Activated CD8-positive, alpha-beta T cell treated with anti-CD3 and anti-CD28 coated beads, Interleukin-2, amount 10 ng/mL, durations not matched to agents 7 days and 5 days (primary cell): ENCODE data around the gene ATP8B1. TPM values are rescaled to one million over a fixed set of nuclear protein-coding genes. Genes with fewer than 3 reads are reported as not detected.

Source experiments
- ATAC-seq: fragments of 150-1000 bp; cut with Tn5 transposase; one replicate; pipeline ENCODE4 v1.10.0; 2021; ENCODE audit warnings: moderate library complexity
- CTCF ChIA-PET: fragments of 350-600 bp; sonication (Branson Sonifier 250); formaldehyde crosslinking; loops from one replicate; lab custom pipeline; 2021; ENCODE audit warnings: antibody characterized with exemption; lab: Charles Lee
- POLR2A ChIA-PET: fragments of 350-600 bp; sonication (Branson Sonifier 250); formaldehyde crosslinking; loops from one replicate; lab custom pipeline; 2021; ENCODE audit warnings: antibody characterized with exemption; lab: Charles Lee
- DNase-seq: peaks from one replicate; pipeline ENCODE4 v3.0.0-alpha.2; 2020
- H3K27ac Mint-ChIP-seq: one replicate; pipeline ENCODE4 v1.8.0; 2021; ENCODE audit warnings: mild to moderate bottlenecking, mixed read lengths
- H3K27me3 Mint-ChIP-seq: one replicate; pipeline ENCODE4 v1.8.0; 2021; ENCODE audit warnings: low read depth, mixed read lengths
- H3K36me3 Mint-ChIP-seq: one replicate; pipeline ENCODE4 v1.8.0; 2021; ENCODE audit warnings: low read depth, mixed read lengths
- H3K4me1 Mint-ChIP-seq: one replicate; pipeline ENCODE4 v1.8.0; 2021; ENCODE audit warnings: low read depth, mixed read lengths
- H3K4me3 Mint-ChIP-seq: one replicate; pipeline ENCODE4 v1.8.0; 2021; ENCODE audit warnings: mild to moderate bottlenecking, mixed read lengths
- H3K9me3 Mint-ChIP-seq: one replicate; pipeline ENCODE4 v1.8.0; 2022; ENCODE audit warnings: mixed read lengths; ENCODE audit not compliant: insufficient read depth
- total RNA-seq, 2 experiments: library from RNA; stranded (reverse); gene quantifications; one replicate each; pipeline ENCODE4 v1.2.3, GENCODE V29; 2021

Gene ATP8B1
- total RNA-seq, 2 experiments from 2014 or later = 0.16 TPM; not detected in 1

DNA sequence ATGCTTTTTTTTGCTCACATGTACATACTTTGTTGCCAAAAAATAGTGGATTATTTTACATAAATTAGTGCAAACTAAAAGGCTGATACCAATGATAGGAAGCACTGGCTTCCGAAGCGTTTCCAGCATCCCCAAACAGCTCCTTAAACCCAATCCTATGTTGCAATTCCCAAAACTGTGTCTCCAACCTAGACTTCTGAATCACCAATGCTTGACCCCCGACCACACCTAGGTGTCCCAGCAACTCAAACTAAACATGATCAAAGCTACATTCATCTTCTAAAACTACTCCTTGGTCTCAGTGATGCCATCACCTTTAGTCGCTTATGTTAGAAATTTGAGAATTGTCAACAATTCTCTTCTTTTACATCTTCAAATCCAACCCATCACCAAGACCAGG is 13.4 kb downstream of the ATP8B1 start:
- H3K36me3 Mint-ChIP-seq = no peaks in the 10 kb centered on the region
- no peaks in the 10 kb centered on the region for H3K4me1 Mint-ChIP-seq
- H3K27ac Mint-ChIP-seq = no peak overlapping the region
- ChIA-PET CTCF (no interaction called here), POLR2A (no interaction called here)
- ATAC-seq (no peak), DNase-seq (no peak)
- H3K9me3 Mint-ChIP-seq = no peaks in the 10 kb centered on the region
- no peak overlapping the region for H3K4me3 Mint-ChIP-seq
- H3K27me3 Mint-ChIP-seq = peaks cover 14% of the 10 kb centered on the region

DNA sequence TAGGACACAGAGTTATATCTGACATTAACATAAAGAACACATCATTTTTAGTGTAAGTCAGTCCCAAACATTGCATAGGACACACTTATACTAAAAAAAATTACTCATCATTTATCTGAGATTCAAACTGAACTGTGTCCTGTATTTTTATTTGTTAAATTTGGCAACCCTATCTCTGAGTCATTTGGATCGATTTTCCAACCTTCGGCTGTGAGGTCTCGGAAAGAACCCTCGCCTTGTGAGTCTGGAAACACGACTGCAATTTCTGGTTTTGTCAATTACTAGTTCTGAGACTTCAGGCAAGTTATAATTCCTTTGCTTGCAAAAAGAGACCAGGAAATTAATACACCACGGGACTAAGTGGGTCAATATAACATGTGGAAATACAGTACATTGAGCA is 14.0 kb downstream of the ATP8B1 start:
- POLR2A ChIA-PET = no interaction called here
- Mint-ChIP-seq H3K27ac (no peak overlapping the region), H3K4me1 (no peaks in the 10 kb centered on the region), H3K4me3 (no peak overlapping the region), H3K36me3 (no peaks in the 10 kb centered on the region), H3K27me3 (peaks cover 14% of the 10 kb centered on the region), H3K9me3 (no peaks in the 10 kb centered on the region)
- DNase-seq (no peak), ATAC-seq (no peak)
- CTCF ChIA-PET = no interaction called here

DNA sequence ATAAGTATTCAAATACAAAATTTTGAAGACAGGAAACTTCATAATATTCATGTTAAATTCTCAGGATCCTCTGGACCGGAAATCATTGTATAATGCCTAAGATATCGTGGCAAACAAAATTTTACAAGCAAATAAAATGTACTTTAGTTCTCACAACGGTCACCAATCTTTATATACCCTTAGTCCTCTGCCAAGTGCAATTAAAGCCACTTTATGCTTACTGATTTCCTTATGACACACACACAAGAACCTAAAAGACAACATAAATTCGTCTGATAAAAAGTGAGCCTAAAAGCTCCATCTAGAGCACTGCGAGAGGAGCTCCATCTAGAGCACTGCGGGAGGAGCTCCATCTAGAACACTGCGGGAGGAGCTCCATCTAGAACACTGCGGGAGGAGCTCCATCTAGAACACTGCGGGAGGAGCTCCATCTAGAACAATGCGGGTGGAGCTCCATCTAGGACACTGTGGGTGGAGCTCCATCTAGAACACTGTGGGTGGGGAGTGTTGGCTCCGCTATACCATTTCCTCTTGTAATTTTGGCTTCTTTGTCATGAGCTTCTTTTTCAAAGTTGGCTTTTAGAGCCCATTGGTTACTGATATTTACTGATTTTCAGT is 15.9 kb downstream of the ATP8B1 start:
- no peak for ATAC-seq
- Mint-ChIP-seq H3K36me3 (no peaks in the 10 kb centered on the region), H3K27ac (no peak overlapping the region), H3K27me3 (peaks cover 3% of the 10 kb centered on the region), H3K4me3 (no peak overlapping the region), H3K9me3 (no peaks in the 10 kb centered on the region), H3K4me1 (no peaks in the 10 kb centered on the region)
- POLR2A ChIA-PET = no interaction called here
- DNase-seq = no peak
- CTCF ChIA-PET = no interaction called here

DNA sequence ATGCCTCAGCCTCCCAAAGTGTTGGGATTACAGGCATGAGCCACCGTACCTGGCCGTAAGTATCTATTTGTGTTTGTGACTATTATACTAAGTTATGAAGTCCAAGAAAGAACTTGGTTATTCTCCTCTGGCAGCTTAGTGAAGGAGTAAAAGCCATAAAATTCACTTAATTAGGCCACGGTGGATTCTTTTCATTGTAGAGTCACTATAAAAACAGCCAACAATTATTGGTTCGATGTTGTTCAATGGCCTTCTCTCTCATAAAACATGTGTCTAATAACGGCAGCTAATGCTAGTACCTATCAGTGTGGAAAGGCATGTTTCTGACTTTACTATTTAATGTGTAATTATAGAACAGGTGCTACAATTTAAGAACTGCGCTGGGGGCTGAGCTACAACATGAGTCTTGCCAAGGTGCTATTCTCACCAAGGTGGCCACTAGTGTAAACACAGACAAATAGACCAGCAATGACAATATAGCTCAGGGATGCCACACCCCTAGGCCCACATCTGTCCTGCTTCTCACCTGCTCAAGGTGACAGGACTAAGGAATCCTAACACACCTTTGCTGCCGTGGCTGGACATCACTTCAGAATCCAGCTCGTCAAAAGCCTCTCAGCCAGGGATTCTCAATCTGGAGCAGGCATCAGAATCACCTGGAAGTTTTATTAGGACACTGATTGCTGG is 17.2 kb downstream of the ATP8B1 start:
- Mint-ChIP-seq H3K27ac (no peak overlapping the region), H3K4me1 (peaks cover 3% of the 10 kb centered on the region), H3K27me3 (peaks cover 3% of the 10 kb centered on the region), H3K36me3 (no peaks in the 10 kb centered on the region), H3K9me3 (no peaks in the 10 kb centered on the region), H3K4me3 (no peak overlapping the region)
- CTCF ChIA-PET = no interaction called here
- DNase-seq = no peak
- ATAC-seq = no peak
- POLR2A ChIA-PET = no interaction called here

DNA sequence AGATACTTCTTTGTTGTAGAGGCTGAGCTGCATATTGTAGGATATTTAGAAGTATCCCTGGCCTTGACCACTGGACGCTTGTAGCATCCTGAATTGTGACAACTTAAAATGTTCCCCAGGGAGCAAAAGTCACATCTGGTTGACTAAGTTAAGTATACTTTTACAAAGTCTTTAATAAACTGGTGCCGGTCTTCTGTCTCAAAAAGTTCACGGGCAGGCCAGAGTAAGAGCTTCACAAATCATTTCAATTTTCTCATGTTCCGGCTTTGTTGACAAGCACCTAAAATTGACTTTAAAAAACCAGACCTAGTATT is 18.4 kb downstream of the ATP8B1 start:
- Mint-ChIP-seq H3K9me3 (no peaks in the 10 kb centered on the region), H3K4me1 (peaks cover 11% of the 10 kb centered on the region), H3K27me3 (peaks cover under 1% of the 10 kb centered on the region), H3K27ac (no peak overlapping the region), H3K36me3 (no peaks in the 10 kb centered on the region), H3K4me3 (no peak overlapping the region)
- ATAC-seq = no peak
- no peak for DNase-seq
- ChIA-PET POLR2A (no interaction called here), CTCF (no interaction called here)

DNA sequence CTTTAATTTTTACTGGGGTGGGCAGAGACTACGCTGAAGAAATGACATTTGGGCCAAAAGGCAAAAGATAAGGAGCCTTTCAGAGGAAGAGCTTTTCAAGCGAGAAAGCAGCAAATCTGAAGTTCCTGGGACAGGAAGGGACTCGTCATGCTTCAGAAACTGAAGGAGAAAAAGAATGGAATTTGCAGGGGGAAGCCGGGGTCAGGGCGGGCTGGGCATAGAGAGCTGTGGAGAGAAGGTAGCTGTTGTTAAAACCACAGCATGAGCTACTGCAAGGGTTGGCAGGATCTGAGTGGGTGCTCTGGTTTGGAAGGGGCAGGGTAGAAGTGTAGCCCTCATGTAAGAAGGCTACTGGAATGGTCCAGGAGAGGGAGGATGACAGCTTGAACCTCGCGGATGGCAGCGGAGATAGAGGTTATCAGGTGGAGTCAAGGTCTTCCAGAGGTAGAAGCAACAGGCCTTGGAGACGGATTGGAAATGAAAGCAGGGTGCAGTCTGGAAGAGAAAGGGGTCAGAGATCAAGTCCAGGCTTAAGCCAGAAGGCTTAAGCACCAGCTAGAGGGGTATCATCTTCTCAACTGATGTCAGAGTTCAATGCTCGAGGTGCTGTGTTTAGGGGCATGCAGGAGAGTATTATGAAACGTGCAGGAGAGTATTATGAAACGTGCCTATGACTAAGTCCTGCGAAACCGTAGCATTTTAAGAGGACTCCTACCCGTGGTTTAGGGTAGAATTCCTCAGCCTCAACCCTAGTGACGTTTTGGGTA is 18.9 kb downstream of the ATP8B1 start:
- Mint-ChIP-seq H3K27ac (no peak overlapping the region), H3K4me3 (no peak overlapping the region), H3K4me1 (peaks cover 11% of the 10 kb centered on the region), H3K36me3 (no peaks in the 10 kb centered on the region), H3K27me3 (no peaks in the 10 kb centered on the region), H3K9me3 (no peaks in the 10 kb centered on the region)
- ChIA-PET POLR2A (interaction anchor here (0.5 to 0.8 kb wide), 2 partner anchors 8 to 82 kb away, joined by 3 to 5 read pairs; no protein-coding TSS in a partner anchor), CTCF (no interaction called here)
- no peak for ATAC-seq
- no peak for DNase-seq

DNA sequence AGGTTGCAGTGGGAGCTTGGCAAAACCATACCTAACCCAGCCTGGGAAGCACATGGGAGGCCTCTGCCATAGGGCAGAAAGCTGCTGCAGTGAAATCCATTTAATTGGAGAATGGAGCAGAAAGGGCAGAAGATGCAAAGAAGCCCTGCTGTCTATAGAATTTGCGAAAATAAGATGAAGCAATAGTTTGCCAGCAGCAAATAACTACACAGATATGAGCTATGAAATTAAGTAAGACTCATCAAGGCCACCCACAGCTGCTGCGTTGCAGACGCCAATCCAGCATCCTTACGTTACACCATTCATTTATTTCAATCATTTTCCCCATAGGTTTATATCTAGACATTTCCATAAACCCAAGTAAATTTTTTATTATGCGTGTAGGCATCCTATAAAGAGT is 21.1 kb downstream of the ATP8B1 start:
- H3K4me3 Mint-ChIP-seq = no peak overlapping the region
- no peak for DNase-seq
- ATAC-seq = no peak
- ChIA-PET CTCF (interaction anchor here (0.8 to 2.0 kb wide), 2 partner anchors 11 to 14 kb away, joined by 3 to 4 read pairs; no protein-coding TSS in a partner anchor), POLR2A (no interaction called here)
- H3K36me3 Mint-ChIP-seq = no peaks in the 10 kb centered on the region
- H3K9me3 Mint-ChIP-seq = no peaks in the 10 kb centered on the region
- peaks cover 11% of the 10 kb centered on the region for H3K4me1 Mint-ChIP-seq
- no peak overlapping the region for H3K27ac Mint-ChIP-seq
- H3K27me3 Mint-ChIP-seq = no peaks in the 10 kb centered on the region

DNA sequence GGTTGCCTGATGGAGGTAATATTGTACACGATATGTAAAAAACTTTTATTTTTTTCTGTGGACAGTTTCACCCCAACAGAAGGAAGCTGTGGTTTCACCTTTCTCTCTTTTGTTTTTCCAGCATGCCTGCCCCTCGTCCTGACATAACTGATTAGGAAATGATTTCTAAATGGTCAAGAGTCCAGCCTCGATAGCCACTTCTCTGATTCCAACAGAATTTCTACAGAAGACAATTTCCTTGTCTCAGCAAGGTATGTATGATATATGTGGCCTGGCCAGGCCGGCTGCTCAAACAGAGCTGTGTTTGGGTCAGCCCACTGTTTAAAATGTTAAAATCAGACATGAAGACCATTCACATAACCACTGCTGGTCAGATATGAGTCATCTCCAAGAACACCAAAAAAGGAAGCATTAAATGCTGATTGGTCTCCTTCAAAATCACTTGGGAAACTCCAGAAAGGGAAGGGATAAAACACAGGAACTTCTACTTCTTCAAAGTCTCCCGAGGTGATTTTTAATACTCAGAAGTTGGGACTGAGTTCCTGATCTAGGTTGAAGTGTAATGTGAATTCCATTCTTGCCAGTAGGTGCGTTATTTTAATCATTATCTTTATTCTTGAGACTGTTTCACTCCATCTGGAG is 22.3 kb downstream of the ATP8B1 start:
- ChIA-PET CTCF (interaction anchor here (0.8 to 2.0 kb wide), 2 partner anchors 15 to 101 kb away, joined by 4 read pairs; no protein-coding TSS in a partner anchor), POLR2A (interaction anchor here (1.1 kb wide), 1 partner anchor 52 kb away, joined by 3 read pairs; no protein-coding TSS in a partner anchor)
- Mint-ChIP-seq H3K4me3 (no peak overlapping the region), H3K27me3 (no peaks in the 10 kb centered on the region), H3K36me3 (no peaks in the 10 kb centered on the region), H3K27ac (no peak overlapping the region), H3K4me1 (peaks cover 19% of the 10 kb centered on the region), H3K9me3 (no peaks in the 10 kb centered on the region)
- no peak for ATAC-seq
- no peak for DNase-seq

DNA sequence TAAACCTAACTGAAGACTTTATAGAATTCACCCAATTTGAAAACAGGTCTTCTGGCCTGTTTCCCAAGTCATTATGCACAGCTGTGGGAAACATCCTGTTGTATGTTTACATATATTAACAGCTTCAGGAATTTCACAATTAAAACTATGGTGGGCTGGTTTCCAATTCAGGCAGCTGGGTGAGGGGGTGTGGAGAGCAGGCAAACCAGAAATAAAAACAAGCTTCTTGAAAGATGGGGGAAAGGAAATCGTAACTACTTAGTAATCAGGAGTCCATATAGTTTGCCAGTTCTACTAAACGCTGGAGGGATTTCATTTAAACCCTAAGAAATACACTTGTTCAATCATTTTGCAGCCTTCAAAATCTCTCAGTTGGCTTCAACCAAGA is 22.8 kb downstream of the ATP8B1 start:
- ATAC-seq (no peak), DNase-seq (no peak)
- peaks cover under 1% of the 10 kb centered on the region for H3K27me3 Mint-ChIP-seq
- CTCF ChIA-PET = interaction anchor here (2.0 kb wide), 1 partner anchor 16 kb away, joined by 4 read pairs; no protein-coding TSS in a partner anchor
- peaks cover 19% of the 10 kb centered on the region for H3K4me1 Mint-ChIP-seq
- no peaks in the 10 kb centered on the region for H3K9me3 Mint-ChIP-seq
- no peaks in the 10 kb centered on the region for H3K36me3 Mint-ChIP-seq
- H3K4me3 Mint-ChIP-seq = no peak overlapping the region
- H3K27ac Mint-ChIP-seq = no peak overlapping the region
- POLR2A ChIA-PET = interaction anchor here (1.1 kb wide), 1 partner anchor 52 kb away, joined by 3 read pairs; no protein-coding TSS in a partner anchor

DNA sequence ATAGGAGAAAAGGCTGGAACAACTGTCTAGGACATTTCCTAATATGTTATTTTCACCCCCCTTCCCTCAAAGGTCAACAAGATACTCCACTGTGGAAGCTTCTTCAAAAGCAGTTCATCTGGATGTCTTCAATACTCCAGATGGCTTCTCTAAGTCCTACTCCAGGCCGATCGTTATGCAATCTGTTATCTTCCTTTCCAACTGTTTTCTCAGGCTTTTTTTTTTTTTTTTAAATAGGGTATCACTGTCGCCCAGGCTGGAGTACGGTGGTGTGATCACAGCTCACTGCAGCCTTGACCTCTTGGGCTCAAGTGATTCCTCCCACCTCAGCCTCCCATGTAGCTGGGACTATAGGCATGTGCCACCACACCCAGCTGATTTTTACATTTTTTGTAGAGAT is 26.3 kb downstream of the ATP8B1 start:
- ATAC-seq = no peak
- CTCF ChIA-PET = no interaction called here

DNA sequence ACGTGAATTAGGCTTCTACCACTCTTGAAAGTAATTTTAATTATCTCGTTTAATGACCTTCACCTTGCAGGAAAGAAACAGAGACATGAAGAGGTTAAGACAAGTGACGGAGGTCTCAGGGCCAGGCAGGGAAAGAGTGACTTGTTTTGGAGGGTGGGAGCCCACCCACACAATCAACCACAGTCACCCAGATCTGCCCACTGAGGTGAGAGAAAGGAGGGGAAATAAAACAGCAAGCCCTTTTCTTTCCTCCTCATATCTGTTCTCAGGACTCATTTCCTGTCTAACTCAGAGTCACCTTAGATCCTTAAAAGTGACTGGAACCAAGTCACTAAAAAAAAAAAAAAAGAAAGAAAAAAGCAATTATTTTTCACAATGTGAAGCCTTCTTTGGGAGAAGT is 26.8 kb downstream of the ATP8B1 start:
- peaks cover 19% of the 10 kb centered on the region for H3K4me1 Mint-ChIP-seq
- H3K27ac Mint-ChIP-seq = peak overlapping the region; percentile 6
- H3K4me3 Mint-ChIP-seq = no peak overlapping the region
- POLR2A ChIA-PET = no interaction called here
- no peak for ATAC-seq
- DNase-seq = no peak
- CTCF ChIA-PET = no interaction called here
- no peaks in the 10 kb centered on the region for H3K9me3 Mint-ChIP-seq
- H3K36me3 Mint-ChIP-seq = no peaks in the 10 kb centered on the region
- H3K27me3 Mint-ChIP-seq = peaks cover 5% of the 10 kb centered on the region

More for the DNA sequence above, 26.3 kb downstream of the ATP8B1 start:
- Mint-ChIP-seq H3K36me3 (no peaks in the 10 kb centered on the region), H3K4me1 (peaks cover 19% of the 10 kb centered on the region), H3K9me3 (no peaks in the 10 kb centered on the region), H3K27ac (no peak overlapping the region), H3K27me3 (peaks cover 5% of the 10 kb centered on the region), H3K4me3 (no peak overlapping the region)
- POLR2A ChIA-PET = no interaction called here
- DNase-seq = no peak
